Upper lobe of right lung (tissue), 1 donor: Measurements from ENCODE around the gene METTL9. TPM values are rescaled to one million over a fixed set of nuclear protein-coding genes. Genes with fewer than 3 reads are reported as not detected.

Source experiments
- ATAC-seq: fragments of 200-7000 bp; cut with Tn5 transposase; one replicate; pipeline ENCODE4 v1.9.1; 2020; ENCODE audit warnings: mild to moderate bottlenecking, moderate library complexity
- DNase-seq: peaks from one replicate; pipeline ENCODE4 v3.0.0-alpha.2; 2020
- H3K27ac ChIP-seq: fragments of 200-600 bp; one replicate; pipeline ENCODE4 v1.8.0; 2022
- H3K27me3 ChIP-seq: fragments of 200-600 bp; one replicate; pipeline ENCODE4 v1.8.0; 2022; ENCODE audit warnings: mild to moderate bottlenecking
- H3K36me3 ChIP-seq: fragments of 200-600 bp; one replicate; pipeline ENCODE4 v1.8.0; 2022
- H3K4me1 ChIP-seq: fragments of 200-600 bp; one replicate; pipeline ENCODE4 v1.8.0; 2022
- H3K4me3 ChIP-seq: fragments of 200-600 bp; one replicate; pipeline ENCODE4 v1.8.0; 2022; ENCODE audit warnings: mild to moderate bottlenecking
- H3K9me3 ChIP-seq: fragments of 200-600 bp; one replicate; pipeline ENCODE4 v1.8.0; 2022
- CTCF ChIP-seq: fragments of 200-600 bp; IDR thresholded peaks from one replicate; pipeline ENCODE4 v1.8.0; 2022; ENCODE audit warnings: antibody characterized with exemption
- intact Hi-C: fragments of 100-400 bp; cut with DNase I; formaldehyde crosslinking; loops from one replicate; pipeline ENCODE4 v1.11.0; 2022
- total RNA-seq: library from RNA; stranded (reverse); fragmentation: NEBNext Ultra II Directional; extraction: Animal tissue kit (Norgen Biotek cat#: 25700); gene quantifications from one replicate; pipeline ENCODE4 v1.2.1, GENCODE V29; 2021
- donor health status: DM: no; HTN: yes; CAD: no; lungs with severe emphysema.

The METTL9 gene
- total RNA-seq, 1 donor from 2014 or later: 84.0 TPM

DNA sequence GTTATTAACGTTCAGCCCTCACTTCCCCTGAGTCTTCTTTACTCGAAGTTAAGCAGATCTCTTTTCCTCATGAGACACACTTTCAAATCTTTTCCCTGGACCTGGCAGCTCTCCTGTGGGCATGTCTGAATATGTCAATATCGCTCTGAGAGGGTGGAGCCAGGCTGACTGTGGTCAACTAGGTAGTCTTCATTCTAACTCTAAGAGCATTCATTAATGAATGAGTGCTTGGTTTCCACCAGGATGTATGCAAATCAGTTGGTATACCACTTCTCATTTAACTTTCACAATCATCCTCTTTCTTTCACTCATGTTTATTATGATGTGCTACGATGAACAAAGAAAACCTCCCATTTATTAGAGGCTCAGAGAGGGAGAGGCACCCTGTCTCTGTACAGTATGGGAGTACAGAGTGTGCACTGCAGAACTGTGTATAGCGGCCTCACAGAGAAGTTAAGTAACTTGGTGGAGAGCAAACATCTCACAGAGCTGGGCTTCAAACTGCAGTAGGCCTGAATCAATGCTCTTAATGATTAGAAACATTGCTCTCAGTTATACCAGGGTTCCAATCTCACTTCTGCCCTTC lies 104.3 kb downstream of the METTL9 start:
- Histone ChIP-seq H3K4me1 (no peaks in the 10 kb centered on the region), H3K9me3 (no peaks in the 10 kb centered on the region), H3K36me3 (no peaks in the 10 kb centered on the region), H3K4me3 (no peak overlapping the region), H3K27me3 (peaks cover 6% of the 10 kb centered on the region), H3K27ac (no peak overlapping the region)
- intact Hi-C loops: loop anchor here (5.0 kb wide), 1 partner anchor 121 kb away; no protein-coding TSS in a partner anchor
- DNase-seq (no peak), ATAC-seq (no peak)
- TF ChIP-seq CTCF: no peak

DNA sequence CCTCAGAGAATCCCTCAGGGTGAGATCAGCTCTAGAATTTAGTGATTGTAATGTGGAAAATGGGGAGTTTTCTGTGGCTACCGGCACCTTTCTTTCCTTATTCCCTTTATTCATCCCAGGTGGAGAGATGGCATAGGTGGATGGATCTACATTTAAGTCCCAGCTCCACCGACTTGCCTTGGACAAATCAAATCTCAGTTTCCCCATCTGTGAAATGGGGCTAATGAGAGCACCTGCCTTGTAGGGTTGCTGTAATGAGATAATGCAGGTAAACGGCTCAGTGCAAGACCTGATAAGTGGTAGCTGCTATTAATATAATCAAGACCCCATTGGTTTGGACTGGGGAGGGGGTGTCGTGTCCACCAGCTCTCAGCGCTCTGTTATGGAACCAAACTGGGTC lies 104.9 kb downstream of the METTL9 start:
- no peaks in the 10 kb centered on the region for H3K9me3 ChIP-seq

GRCh38 chr16:21704733-21705132 lies 105.4 kb downstream of the METTL9 start:
- peaks cover 6% of the 10 kb centered on the region for H3K27me3 ChIP-seq
- no peaks in the 10 kb centered on the region for H3K4me1 ChIP-seq
- intact Hi-C loops: loop anchor here (5.0 kb wide), 1 partner anchor 122 kb away; no protein-coding TSS in a partner anchor
- no peaks in the 10 kb centered on the region for H3K36me3 ChIP-seq
- no peak for TF ChIP-seq CTCF
- H3K4me3 ChIP-seq: no peak overlapping the region
- H3K27ac ChIP-seq: no peak overlapping the region
- DNase-seq: no peak
- no peak for ATAC-seq
- no peaks in the 10 kb centered on the region for H3K9me3 ChIP-seq

More for the DNA sequence above, 104.9 kb downstream of the METTL9 start:
- Histone ChIP-seq H3K27ac (no peak overlapping the region), H3K36me3 (no peaks in the 10 kb centered on the region), H3K4me1 (no peaks in the 10 kb centered on the region), H3K27me3 (peaks cover 6% of the 10 kb centered on the region), H3K4me3 (no peak overlapping the region)
- ATAC-seq (no peak), DNase-seq (no peak)
- intact Hi-C loops: loop anchor here (5.0 kb wide), 1 partner anchor 122 kb away; no protein-coding TSS in a partner anchor
- no peak for TF ChIP-seq CTCF

Other genes with a start within 250 kb of the METTL9 start
- 88.4 TPM for gene IGSF6, start 53.0 kb downstream of the METTL9 start, total RNA-seq
- gene OTOA, start 64.4 kb downstream of the METTL9 start, total RNA-seq: 0.90 TPM